GM21423 (cell line): Measurements from ENCODE around the gene CD40LG.

ENCODE experiments used
- ATAC-seq: cut with Tn5 transposase; IDR thresholded peaks from one replicate; pipeline ENCODE4 v1.9.1; 2021; ENCODE audit warnings: mild to moderate bottlenecking, moderate library complexity; ENCODE audit not compliant: unreplicated experiment

CD40LG gene

DNA sequence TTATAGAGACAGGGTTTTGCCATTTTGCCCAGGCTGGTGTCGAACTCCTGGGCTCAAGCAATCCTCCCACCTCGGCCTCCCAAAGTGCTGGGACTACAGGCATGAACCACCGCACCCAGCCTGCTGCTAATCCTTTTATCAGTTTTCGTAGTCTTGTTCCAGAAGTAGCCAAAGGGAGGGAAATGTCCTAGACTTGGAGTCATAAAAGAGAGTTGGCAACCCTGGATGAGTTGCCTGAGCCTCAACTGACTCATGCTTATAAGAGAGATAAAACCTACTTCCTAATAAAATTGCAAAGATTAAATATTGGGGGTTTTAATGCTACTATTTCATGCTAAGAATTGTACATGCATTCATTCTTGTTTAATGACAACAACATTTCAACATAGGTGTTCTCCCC lies 44.3 kb downstream of the CD40LG start:
- no peak for ATAC-seq

DNA sequence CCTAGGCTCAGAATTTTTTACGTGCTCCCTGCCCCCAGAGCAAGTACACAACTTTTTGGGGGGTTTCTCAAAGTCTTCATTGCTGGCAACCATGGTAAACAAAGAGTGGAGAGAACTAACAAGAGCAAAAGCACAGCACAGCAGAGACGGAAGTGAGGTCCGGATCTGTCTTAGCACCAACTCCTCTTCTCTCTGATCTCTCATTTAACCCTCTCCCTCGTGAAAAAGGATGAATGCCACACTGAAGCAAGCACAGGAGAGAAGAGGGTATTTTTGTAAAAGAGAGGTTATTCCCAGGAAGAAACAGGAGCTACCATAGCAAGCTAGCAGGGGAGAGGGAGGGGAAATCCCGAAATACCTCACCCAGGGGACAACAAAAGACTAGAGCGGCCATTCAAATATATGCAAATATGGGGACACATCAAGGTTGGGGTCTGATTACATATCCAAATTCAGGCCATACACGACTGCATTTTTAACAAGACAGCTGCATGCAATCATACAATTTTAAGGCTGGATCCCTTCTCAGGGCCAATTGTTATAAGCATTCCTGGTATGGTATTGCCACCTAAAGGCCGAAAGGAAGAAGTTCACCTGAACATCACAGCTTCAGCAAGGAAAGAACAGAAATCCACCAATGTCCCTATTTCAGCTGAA lies 46.6 kb downstream of the CD40LG start:
- peak; percentile 54 for ATAC-seq

DNA sequence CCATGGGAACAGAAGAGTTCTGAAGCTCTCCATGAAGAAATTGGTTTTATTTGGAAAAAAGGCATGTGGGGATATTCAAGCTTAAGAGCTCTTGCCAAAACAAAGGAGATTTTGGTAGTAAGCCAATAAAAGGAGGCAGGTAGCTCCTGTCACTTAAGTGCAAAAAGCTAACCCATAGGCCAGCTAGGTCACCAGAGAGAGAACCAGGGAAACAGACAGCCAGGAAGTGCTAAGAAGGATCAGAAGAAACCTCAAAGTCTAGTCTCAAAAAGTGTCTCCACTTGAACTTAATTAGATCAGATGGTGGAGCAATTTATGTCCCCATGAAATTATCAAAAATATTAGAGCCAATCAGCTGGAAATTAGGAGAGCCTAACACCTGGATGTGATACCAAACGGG lies 49.2 kb downstream of the CD40LG start:
- ATAC-seq, result no peak

DNA sequence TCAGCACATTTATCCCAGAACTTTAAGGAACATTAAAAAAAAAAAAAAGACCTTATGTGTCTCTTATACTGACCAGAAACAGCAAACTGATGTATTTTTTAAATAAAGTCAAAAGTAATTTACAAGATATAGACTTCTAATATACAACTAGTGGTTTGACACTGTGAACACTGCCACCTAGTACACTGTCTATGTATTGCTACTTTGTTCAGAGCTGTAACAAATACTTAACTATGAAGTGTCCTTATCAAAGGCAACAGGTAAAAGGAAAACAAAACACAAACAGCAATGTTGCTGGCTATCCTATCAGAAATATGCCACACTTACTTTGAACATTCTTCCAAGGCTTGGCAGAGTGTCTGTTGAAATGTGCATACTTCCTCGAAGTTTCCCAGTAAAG lies 60.4 kb downstream of the CD40LG start:
- ATAC-seq, result peak; percentile 44
